GM19438 (cell line): ENCODE measurements around the gene IGFBP7.

Experiments
- ATAC-seq: cut with Tn5 transposase; IDR thresholded peaks from one replicate; pipeline ENCODE4 v1.9.1; 2021; ENCODE audit warnings: low read depth; ENCODE audit not compliant: unreplicated experiment

The IGFBP7 gene

DNA sequence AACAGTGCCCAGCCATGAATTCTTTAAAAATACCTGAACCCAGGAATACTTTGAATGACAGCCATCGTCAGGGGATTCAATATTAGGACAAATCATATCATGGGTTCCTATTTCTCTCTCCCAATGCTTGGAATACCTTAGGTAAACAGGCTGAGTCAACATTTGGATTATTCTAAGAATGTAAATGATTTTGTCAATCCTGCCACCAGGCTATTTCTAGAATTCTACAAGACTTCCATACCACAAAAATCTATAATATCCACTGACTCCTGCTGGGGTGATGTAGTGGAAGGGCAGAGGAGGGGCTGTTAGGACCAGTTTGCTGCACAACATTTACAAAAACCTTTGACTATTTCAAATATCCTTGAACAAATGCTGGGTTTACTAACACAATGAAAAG is 65.2 kb downstream of the IGFBP7 start:
- ATAC-seq: no peak

- ATAC-seq: no peak
Observed at GRCh38 chr4:57044279-57044678, 65.9 kb downstream of the IGFBP7 start.

- ATAC-seq: no peak
Observed at GRCh38 chr4:57043347-57044251, 66.6 kb downstream of the IGFBP7 start.

DNA sequence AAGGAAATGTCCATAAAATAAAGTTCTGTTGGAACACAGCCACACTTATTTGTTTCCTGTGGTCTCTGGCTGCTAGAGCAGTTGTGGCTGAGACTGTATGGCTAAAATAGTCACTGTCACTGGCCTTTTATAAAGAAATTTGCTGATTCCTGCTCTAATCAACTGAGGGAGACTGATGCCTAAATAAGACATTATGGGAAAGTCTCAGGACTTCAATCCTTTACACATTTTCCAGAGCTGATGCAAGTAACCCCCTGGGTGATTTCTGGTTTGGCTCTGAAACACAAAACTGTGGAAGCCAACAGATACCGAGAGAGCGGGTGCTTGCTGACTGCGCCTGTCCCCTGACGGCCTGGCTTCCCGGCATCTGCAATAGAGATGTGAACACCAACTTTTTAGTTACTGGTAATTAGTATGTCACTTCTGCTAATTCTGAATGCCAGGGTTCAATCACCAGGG is 67.4 kb downstream of the IGFBP7 start:
- ATAC-seq: no peak

DNA sequence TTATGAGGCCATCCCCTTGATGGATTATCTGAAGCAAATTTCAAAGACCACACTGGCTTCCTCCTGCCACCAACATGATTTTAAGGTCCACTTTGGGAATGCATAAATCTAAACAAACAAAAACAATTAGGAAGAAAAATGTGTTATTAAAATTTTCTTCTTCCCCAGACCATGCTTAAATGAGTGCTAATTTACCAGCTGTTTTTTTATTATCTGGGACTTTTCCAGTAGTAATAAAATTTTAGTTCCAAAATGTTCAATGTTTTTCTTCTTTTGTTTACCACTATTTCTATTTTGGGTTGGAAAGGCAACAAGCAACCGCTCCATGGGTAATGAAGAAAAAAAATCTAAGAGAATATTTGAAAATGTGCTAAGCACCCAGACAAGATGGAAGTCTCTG is 69.2 kb downstream of the IGFBP7 start:
- ATAC-seq: no peak

DNA sequence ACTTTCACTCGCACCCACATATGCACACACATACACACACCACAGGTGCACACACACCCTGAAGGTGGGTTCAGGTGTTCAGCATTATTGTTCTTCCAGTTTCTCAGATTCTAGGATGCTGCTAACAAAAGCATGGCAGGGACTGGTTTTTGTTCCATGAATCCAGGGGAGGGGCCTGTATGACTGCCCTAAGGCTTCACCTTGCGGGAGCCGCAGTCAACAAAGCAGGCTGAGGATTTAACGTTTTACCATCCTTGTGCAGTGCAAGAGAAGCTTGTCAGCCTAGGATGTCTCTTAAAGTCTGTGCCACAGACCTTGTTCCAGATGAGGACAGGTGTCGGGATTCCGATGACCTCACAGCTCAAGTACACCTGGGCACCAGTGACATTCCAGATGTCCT is 69.7 kb downstream of the IGFBP7 start:
- no peak for ATAC-seq

GRCh38 chr4:57039345-57039744 is 70.8 kb downstream of the IGFBP7 start:
- ATAC-seq: no peak

- ATAC-seq: no peak
Observed at GRCh38 chr4:57037982-57038604, 72.1 kb downstream of the IGFBP7 start.

DNA sequence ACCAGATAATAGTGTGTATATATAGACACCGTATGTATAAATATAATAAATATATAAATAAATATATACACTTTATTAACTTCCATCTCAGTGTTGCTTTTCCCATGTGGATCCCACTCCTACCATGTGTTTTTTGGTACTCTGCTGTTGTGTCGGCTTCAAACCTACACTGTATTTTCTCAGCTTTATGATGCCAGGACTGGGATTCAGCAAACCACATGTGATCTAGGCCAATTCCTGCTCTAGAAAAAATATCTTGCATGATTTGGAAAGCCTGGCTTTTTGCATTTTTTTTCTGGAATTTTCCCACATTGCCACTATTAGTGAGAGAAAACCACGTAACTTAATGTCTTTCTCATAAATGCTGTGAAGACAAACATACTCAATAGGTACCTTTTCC is 75.7 kb downstream of the IGFBP7 start:
- no peak for ATAC-seq

- no peak for ATAC-seq
Observed at GRCh38 chr4:57023104-57023503, 87.1 kb downstream of the IGFBP7 start.

DNA sequence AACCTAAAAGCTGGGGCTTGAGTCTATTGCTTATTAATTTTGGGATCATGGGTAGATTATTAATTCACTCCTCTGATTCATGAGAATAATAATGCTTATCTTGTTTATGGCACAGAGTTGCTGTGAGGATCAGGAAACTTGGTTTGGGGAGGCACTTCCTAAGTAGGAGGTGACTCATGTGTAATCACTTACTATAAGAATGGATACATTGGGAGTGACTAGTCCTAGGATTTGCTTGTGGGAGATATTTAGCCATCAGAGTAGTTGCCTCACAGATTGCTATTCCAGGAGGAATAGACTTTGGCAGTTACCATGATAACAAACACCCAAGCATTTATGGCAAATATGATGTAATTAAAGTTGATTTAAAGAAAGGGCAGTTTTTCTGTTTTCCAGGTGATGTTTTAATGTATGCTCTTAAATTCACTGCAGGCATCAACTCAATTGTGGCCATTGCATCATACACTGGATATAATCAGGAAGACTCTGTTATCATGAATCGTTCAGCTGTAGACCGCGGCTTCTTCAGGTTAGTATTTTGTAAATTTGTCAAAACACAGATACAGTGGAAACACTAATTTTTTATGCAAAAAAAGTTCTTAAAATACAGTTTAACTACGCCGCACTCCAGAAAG is 89.6 kb downstream of the IGFBP7 start:
- ATAC-seq: no peak

DNA sequence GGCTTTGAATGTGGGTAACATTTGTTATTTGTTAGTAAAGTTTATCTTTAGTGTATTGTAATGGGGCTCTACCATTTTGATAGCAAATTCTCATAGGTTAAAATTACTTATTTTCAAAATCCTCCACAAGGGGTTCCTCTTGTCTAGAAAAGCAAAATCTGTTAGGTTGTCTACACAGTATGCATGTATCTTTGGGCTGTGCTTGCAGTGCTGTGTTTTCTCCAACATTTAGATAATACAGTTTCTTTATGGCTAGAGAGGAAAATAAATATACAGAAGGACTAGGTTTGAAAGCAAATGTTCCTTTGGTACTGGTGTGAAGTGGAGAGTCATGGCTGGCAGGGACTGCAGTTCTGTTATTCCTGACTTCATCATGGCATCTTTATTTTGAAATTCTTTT is 91.2 kb downstream of the IGFBP7 start:
- ATAC-seq: no peak

- ATAC-seq: no peak
Observed at GRCh38 chr4:57013543-57014120, 96.6 kb downstream of the IGFBP7 start.

GRCh38 chr4:56999751-57000150 is 110.4 kb downstream of the IGFBP7 start:
- no peak for ATAC-seq

GRCh38 chr4:56995525-56995924 is 114.7 kb downstream of the IGFBP7 start:
- no peak for ATAC-seq

GRCh38 chr4:56990109-56990905 is 119.9 kb downstream of the IGFBP7 start:
- ATAC-seq: no peak

DNA sequence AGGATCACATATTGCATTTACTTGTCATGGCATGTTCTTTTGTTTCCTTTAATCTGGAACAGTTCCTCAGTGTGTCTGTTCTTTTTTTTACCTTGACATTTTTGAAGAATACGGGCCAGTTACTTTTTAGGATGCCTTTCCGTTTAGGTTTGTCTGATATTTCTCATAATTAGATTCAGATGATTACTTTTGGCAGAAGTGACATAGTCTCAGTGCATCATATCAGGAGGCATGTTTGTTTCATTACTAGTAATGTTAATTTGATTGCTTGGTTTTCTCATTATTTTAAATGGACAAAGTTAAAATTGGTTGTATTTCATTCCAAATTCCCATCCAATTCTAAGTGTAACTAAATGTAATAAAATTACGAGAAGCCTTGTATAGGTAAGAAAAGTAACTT is 123.2 kb downstream of the IGFBP7 start:
- no peak for ATAC-seq

DNA sequence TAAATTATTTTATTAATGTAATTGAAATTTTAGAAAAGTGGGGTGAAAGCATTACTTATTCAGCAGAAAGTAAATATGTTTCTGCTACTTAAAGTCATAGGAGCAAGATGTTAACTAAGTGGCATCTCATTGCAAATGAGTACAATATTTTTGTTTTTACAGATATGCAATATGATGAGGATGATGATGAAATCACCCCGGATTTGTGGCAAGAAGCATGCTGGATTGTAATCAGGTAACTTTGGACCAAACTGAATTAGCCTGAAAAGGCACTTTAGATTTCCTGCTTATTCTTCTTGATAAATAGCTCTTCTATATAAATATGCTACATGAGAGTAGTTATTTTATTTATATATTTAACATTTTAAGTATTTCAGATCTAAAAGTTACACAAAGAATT is 124.0 kb downstream of the IGFBP7 start:
- no peak for ATAC-seq

GRCh38 chr4:56981795-56982201 is 128.4 kb downstream of the IGFBP7 start:
- no peak for ATAC-seq
